IMR-90 (cell line): ENCODE data around the gene NACC2.

ENCODE experiments used
- BHLHE40 ChIP-seq: fragments of 150-350 bp; IDR thresholded peaks from 2 replicates; pipeline ENCODE4 v1.6.1; 2016; ENCODE audit warnings: mild to moderate bottlenecking, low read depth, low read length
- CEBPB ChIP-seq: IDR thresholded peaks from 2 replicates; pipeline ENCODE4 v1.6.1; 2012; ENCODE audit warnings: low read depth, low read length, improper control_type of control experiment
- CHD1 ChIP-seq: IDR thresholded peaks from 2 replicates; pipeline ENCODE4 v1.6.1; 2012; ENCODE audit warnings: low read depth, low read length, improper control_type of control experiment
- FOS ChIP-seq: fragments of 150-350 bp; IDR thresholded peaks from 2 replicates; pipeline ENCODE4 v1.6.1; 2016; ENCODE audit warnings: low read depth, low read length
- MAFK ChIP-seq: IDR thresholded peaks from 2 replicates; pipeline ENCODE4 v1.6.1; 2012; ENCODE audit warnings: low read depth, low read length, improper control_type of control experiment
- MAZ ChIP-seq: IDR thresholded peaks from 2 replicates; pipeline ENCODE4 v1.6.1; 2012; ENCODE audit warnings: low read depth, mild to moderate bottlenecking, low read length, improper control_type of control experiment, moderate library complexity, borderline replicate concordance
- MXI1 ChIP-seq: IDR thresholded peaks from 2 replicates; pipeline ENCODE4 v1.6.1; 2012; ENCODE audit warnings: low read depth, mild to moderate bottlenecking, low read length, moderate library complexity, borderline replicate concordance
- POLR2A ChIP-seq: IDR thresholded peaks from 2 replicates; pipeline ENCODE4 v1.6.1; 2012; ENCODE audit warnings: mild to moderate bottlenecking, low read depth, low read length
- RCOR1 ChIP-seq: IDR thresholded peaks from 2 replicates; pipeline ENCODE4 v1.6.1; 2012; ENCODE audit warnings: mild to moderate bottlenecking, low read length, improper control_type of control experiment; ENCODE audit not compliant: insufficient replicate concordance
- RFX5 ChIP-seq: IDR thresholded peaks from 2 replicates; pipeline ENCODE4 v1.8.0; 2012; ENCODE audit warnings: low read depth, mild to moderate bottlenecking, low read length, moderate library complexity
- SMC3 ChIP-seq: fragments of 150-350 bp; IDR thresholded peaks from 2 replicates; pipeline ENCODE4 v1.6.1; 2016; ENCODE audit warnings: low read depth, mild to moderate bottlenecking, antibody characterized with exemption, low read length, moderate library complexity
- TF ChIP-seq, protein P1 (sequence below): conservative IDR thresholded peaks from 2 replicates; pipeline ENCODE4 v1.5.1; 2012; ENCODE audit warnings: mild to moderate bottlenecking, low read depth, low read length, improper control_type of control experiment

DNA sequence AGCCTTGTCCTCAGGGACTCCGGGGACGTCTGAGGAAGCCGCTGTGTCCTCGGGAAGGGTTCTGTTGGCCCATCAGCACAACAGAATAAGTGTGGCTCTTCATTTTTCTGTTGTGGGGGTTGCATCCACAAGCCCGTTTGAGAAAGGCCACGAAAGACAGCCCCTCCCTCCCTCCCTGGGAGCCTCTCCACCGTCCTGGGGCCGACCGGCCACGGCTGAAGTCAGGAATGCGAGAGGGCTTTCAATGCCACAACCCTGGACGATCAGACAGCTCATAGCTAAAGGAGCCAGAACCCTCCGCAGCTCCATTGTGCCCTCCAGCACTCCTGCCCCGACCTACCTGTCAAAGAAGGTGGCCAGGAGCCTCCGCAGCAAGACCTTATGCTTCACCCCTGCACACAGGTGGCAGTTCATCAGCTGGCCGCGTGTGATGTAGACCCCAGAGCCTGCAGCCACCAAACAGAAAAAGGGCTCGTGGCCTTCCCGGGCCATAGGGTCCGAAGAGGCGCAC, 81.5 kb downstream of the NACC2 start:
- TF ChIP-seq, protein P1, sequence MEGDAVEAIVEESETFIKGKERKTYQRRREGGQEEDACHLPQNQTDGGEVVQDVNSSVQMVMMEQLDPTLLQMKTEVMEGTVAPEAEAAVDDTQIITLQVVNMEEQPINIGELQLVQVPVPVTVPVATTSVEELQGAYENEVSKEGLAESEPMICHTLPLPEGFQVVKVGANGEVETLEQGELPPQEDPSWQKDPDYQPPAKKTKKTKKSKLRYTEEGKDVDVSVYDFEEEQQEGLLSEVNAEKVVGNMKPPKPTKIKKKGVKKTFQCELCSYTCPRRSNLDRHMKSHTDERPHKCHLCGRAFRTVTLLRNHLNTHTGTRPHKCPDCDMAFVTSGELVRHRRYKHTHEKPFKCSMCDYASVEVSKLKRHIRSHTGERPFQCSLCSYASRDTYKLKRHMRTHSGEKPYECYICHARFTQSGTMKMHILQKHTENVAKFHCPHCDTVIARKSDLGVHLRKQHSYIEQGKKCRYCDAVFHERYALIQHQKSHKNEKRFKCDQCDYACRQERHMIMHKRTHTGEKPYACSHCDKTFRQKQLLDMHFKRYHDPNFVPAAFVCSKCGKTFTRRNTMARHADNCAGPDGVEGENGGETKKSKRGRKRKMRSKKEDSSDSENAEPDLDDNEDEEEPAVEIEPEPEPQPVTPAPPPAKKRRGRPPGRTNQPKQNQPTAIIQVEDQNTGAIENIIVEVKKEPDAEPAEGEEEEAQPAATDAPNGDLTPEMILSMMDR: no peak
- TF ChIP-seq RFX5 (no peak), CEBPB (no peak), FOS (no peak), MXI1 (no peak), POLR2A (no peak), BHLHE40 (no peak), RCOR1 (no peak), MAFK (no peak), CHD1 (no peak), SMC3 (no peak), MAZ (no peak)
